HG02981 (cell line): Measurements from ENCODE around the gene ENOPH1.

Experiments
- ATAC-seq: cut with Tn5 transposase; IDR thresholded peaks from one replicate; pipeline ENCODE4 v1.9.1; 2021; ENCODE audit warnings: mild to moderate bottlenecking, moderate library complexity; ENCODE audit not compliant: unreplicated experiment

The ENOPH1 gene

GRCh38 chr4:82508011-82508410 lies 77.6 kb downstream of the ENOPH1 start:
- ATAC-seq = no peak

DNA sequence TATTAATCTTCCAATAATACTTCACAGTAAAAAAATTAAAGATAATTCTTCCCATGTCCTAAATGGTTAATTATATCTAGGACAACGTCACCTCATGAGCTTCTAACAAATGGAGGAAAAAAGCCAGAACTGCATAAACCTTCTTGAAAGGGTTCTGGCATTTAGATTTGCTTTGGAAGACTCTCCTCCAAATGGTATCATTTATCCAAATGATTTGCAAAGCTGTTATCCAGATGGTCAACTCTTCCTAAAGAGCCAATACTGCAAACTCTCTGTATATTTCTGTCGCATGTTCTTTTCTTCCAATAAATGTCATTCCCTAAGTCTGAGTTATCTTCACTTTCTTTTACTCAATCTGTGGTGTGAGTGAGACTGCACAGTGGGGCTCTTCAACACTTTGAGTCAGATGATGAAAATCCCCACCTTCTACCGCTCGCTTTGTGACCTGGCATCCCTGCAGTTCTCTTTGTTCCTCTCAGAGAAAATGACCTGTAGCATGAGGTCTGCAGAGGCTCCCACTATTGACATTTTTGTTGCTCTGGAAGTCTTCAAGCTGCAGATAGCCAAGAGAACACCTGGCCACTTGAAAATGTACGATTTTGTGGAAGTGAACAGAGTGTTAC lies 78.5 kb downstream of the ENOPH1 start:
- no peak for ATAC-seq

- ATAC-seq = no peak
Measured at GRCh38 chr4:82510216-82510615, 79.8 kb downstream of the ENOPH1 start.
